Panc1 (cell line): ENCODE results near the gene PDE3A. TPM values are rescaled to one million over a fixed set of nuclear protein-coding genes. Genes with fewer than 3 reads are reported as not detected.

Experiments
- ATAC-seq: fragments of 200-7000 bp; cut with Tn5 transposase; 2 replicates; pipeline ENCODE4 v1.9.1; 2020; ENCODE audit warnings: mild to moderate bottlenecking, moderate library complexity
- BruUV-seq: library from RNA; stranded (reverse); fragments of 400-500 nt; replicated peaks from 2 replicates; lab custom pipeline; 2021; lab: Mats Ljungman, UMichigan
- CTCF ChIA-PET: fragments of 300-600 bp; sonication (Branson Sonifier 250); formaldehyde crosslinking; loops from one replicate; lab custom pipeline; 2022; ENCODE audit warnings: antibody characterized with exemption; lab: Charles Lee
- POLR2A ChIA-PET: fragments of 300-600 bp; sonication (Branson Sonifier 250); formaldehyde crosslinking; loops from one replicate; lab custom pipeline; 2022; ENCODE audit warnings: antibody characterized with exemption; lab: Charles Lee
- DNase-seq: peaks from one replicate; pipeline ENCODE4 v3.0.0-alpha.2; 2010; ENCODE audit warnings: low read depth, low spot score
- H3K27ac ChIP-seq: 2 replicates; pipeline ENCODE4 v1.5.1; 2011; ENCODE audit warnings: mild to moderate bottlenecking, low read length, inconsistent platforms
- H3K27me3 ChIP-seq: fragments of 200-500 bp; sonication (Bioruptor generic); 2 replicates; pipeline ENCODE4 v1.6.0; 2014; ENCODE audit warnings: low read length, inconsistent platforms; ENCODE audit not compliant: control insufficient read depth, insufficient read depth
- H3K36me3 ChIP-seq: fragments of 200-500 bp; sonication (Bioruptor generic); 2 replicates; pipeline ENCODE4 v1.5.1; 2014; ENCODE audit warnings: inconsistent platforms, mild to moderate bottlenecking, low read length, moderate library complexity; ENCODE audit not compliant: control insufficient read depth, insufficient read depth
- H3K4me1 ChIP-seq: 2 replicates; pipeline ENCODE4 v1.5.1; 2011; ENCODE audit warnings: inconsistent platforms, mild to moderate bottlenecking, low read length, moderate library complexity; ENCODE audit not compliant: control insufficient read depth, insufficient read depth
- H3K4me3 ChIP-seq, 2 experiments: 2 replicates each; pipeline ENCODE4 v1.5.1; 2011 to 2012; ENCODE audit warnings: low read depth in 2 of 2, low read length in 2 of 2, mild to moderate bottlenecking in 2 of 2, inconsistent platforms in 1 of 2, moderate library complexity in 1 of 2
- H3K9me3 ChIP-seq: fragments of 200-500 bp; sonication (Bioruptor generic); 2 replicates; pipeline ENCODE4 v1.5.1; 2014; ENCODE audit warnings: low read depth, mild to moderate bottlenecking, inconsistent platforms, low read length, moderate library complexity; ENCODE audit not compliant: control insufficient read depth, insufficient read depth
- CTCF ChIP-seq: fragments of 450-650 bp; IDR thresholded peaks from 2 replicates; pipeline ENCODE4 v1.5.1; 2017; ENCODE audit warnings: mild to moderate bottlenecking
- POLR2AphosphoS5 ChIP-seq: IDR thresholded peaks from 2 replicates; pipeline ENCODE4 v1.6.1; 2012; ENCODE audit warnings: mild to moderate bottlenecking, low read depth, low read length, moderate library complexity
- REST ChIP-seq, 2 experiments: IDR thresholded peaks; 2 replicates each; pipeline ENCODE4 v1.6.1; 2011 to 2012; ENCODE audit warnings: low read depth in 2 of 2, control low read depth in 1 of 2, low read length in 1 of 2, mild to moderate bottlenecking in 1 of 2, moderate library complexity in 1 of 2; ENCODE audit not compliant: insufficient read depth in 1 of 2
- SIN3A ChIP-seq: IDR thresholded peaks from 2 replicates; pipeline ENCODE4 v1.6.1; 2012; ENCODE audit warnings: low read depth, mild to moderate bottlenecking, low read length, moderate library complexity, borderline replicate concordance; ENCODE audit not compliant: insufficient read depth
- TCF7L2 ChIP-seq: IDR thresholded peaks from 2 replicates; pipeline ENCODE4 v1.6.1; 2011; ENCODE audit warnings: mild to moderate bottlenecking, low read depth, low read length, inconsistent platforms
- in situ Hi-C: cut with HindIII; loops from 2 replicates; pipeline ENCODE4 v1.10.0; 2016; ENCODE audit warnings: low sequenced_read_pairs, low pct_unique_long_range_greater_than_20kb
- intact Hi-C: fragments of 100-400 bp; cut with micrococcal nuclease; formaldehyde crosslinking; loops from one replicate; pipeline ENCODE4 v1.10.0; 2022; ENCODE audit not compliant: unreplicated experiment
- total RNA-seq: library from RNA; stranded (reverse); gene quantifications from one replicate; pipeline ENCODE4 v1.2.1, GENCODE V29; 2021; ENCODE audit not compliant: unreplicated experiment

The PDE3A gene
- total RNA-seq, 1 experiment from 2014 or later = 0.03 TPM

- in situ Hi-C loops = no loop called here
- ChIA-PET POLR2A (no interaction called here), CTCF (no interaction called here)
- no peak overlapping the region for H3K27ac ChIP-seq
- H3K4me1 ChIP-seq = no peaks in the 10 kb centered on the region
- no peak overlapping the region for H3K4me3 ChIP-seq
- DNase-seq (no peak), ATAC-seq (no peak)
- no peaks in the 10 kb centered on the region for H3K9me3 ChIP-seq
- TF ChIP-seq SIN3A (no peak), POLR2AphosphoS5 (no peak), REST (IDR thresholded peaks at IDR 0.05; ENCODE audit: insufficient read depth in 1 of 2, low read depth in 2 of 2, low read length in 1 of 2) (no peak)
- H3K27me3 ChIP-seq = no peaks in the 10 kb centered on the region
- BruUV-seq = no TSS peak
- no peaks in the 10 kb centered on the region for H3K36me3 ChIP-seq
- intact Hi-C loops = no loop called here
Measured at GRCh38 chr12:20452496-20453010, 84.2 kb downstream of the PDE3A start.

GRCh38 chr12:20453756-20454310 lies 85.5 kb downstream of the PDE3A start:
- BruUV-seq = no TSS peak
- intact Hi-C loops (no loop called here), in situ Hi-C loops (no loop called here)
- Histone ChIP-seq H3K27me3 (no peaks in the 10 kb centered on the region), H3K4me1 (no peaks in the 10 kb centered on the region), H3K27ac (no peak overlapping the region), H3K36me3 (no peaks in the 10 kb centered on the region), H3K4me3 (no peak overlapping the region), H3K9me3 (no peaks in the 10 kb centered on the region)
- DNase-seq (no peak), ATAC-seq (no peak)
- no peak for TF ChIP-seq POLR2AphosphoS5
- no peak for TF ChIP-seq REST (IDR thresholded peaks at IDR 0.05; ENCODE audit: insufficient read depth in 1 of 2, low read depth in 2 of 2, low read length in 1 of 2)
- no peak for TF ChIP-seq TCF7L2
- no peak for TF ChIP-seq SIN3A
- TF ChIP-seq CTCF = no peak
- CTCF ChIA-PET = no interaction called here
- POLR2A ChIA-PET = no interaction called here
